A549 treated with GW870086 at 1 μM for 4 hours (cell line): ENCODE data around the gene SUMO3. TPM values are rescaled to one million over a fixed set of nuclear protein-coding genes. Genes with fewer than 3 reads are reported as not detected.

Experiments
- total RNA-seq: library from RNA; stranded (reverse); fragments of 200-300 nt; extraction: Qiagen RNA extraction; gene quantifications from 5 replicates; pipeline ENCODE4 v1.2.3, GENCODE V29; 2022; ENCODE audit warnings: low read depth

The SUMO3 gene
- total RNA-seq: 56.4 to 70.2 TPM (median 69.8 TPM) in 5 replicates

DNA sequence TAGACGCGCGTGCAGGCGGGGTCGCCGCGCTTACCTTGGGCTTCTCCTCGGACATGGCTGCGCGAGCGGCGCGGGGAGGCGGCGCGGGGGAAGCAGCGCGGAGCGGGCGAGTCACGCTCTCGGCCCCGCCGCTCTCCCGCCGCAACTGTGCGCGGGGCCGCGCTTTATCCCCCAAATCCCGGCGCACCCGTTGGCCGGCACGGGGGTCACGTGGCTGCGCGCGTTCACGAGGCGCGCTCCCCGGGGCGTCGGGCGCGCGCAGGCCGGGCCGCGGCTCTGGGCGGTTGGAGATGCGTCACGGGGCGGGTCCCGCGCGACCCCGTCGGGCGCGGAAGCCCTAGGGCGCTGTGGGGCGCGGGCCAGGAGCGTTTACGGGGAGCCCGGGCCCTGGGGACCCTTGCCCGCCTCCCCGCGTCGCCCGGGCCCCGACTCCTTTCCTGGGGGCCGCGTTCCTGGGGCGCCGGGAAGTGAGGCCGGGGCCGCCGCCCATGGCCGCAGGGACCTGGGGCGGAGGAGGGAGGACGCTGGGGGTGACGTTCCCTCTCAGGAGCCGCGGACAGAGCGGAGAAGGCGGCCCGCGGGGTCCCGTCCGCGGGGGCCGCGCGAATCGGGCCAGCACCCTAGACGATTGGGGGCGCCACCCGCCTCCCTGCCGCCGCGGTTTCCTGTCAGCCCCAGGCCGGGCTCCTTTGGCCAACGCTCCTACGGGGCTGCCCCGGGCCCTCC, at the start of gene SUMO3:
TSS of gene SUMO3 (minus strand) at position 149 of the 726 bp plus-strand sequence. CDS start at position 55, 94 bp downstream.

GRCh38 chr21:44801468-44802395, 16.1 kb downstream of the SUMO3 start, which contains the start of gene UBE2G2:
Gene UBE2G2 (minus strand): TSS chr21:44801820. CDS start chr21:44801748, 72 bp downstream.

Other genes with a start within 250 kb of the SUMO3 start
- gene KRTAP10-4, start 244.3 kb downstream of the SUMO3 start, total RNA-seq: not detected in 5 replicates
- gene KRTAP10-5, start 237.5 kb downstream of the SUMO3 start, total RNA-seq: not detected in 5 replicates
- gene KRTAP10-6, start 225.6 kb downstream of the SUMO3 start, total RNA-seq: not detected in 5 replicates
- not detected in 5 replicates for gene KRTAP10-7, start 217.5 kb downstream of the SUMO3 start, total RNA-seq
- not detected in 5 replicates for gene KRTAP10-8, start 206.0 kb downstream of the SUMO3 start, total RNA-seq
- gene KRTAP10-9, start 191.0 kb downstream of the SUMO3 start, total RNA-seq: not detected in 5 replicates
- gene KRTAP10-10, start 180.7 kb downstream of the SUMO3 start, total RNA-seq: not detected in 5 replicates
- gene KRTAP10-11, start 171.6 kb downstream of the SUMO3 start, total RNA-seq: not detected in 5 replicates
- gene KRTAP12-4, start 163.4 kb downstream of the SUMO3 start, total RNA-seq: not detected in 5 replicates
- not detected in 5 replicates for gene KRTAP12-3, start 160.1 kb downstream of the SUMO3 start, total RNA-seq
- not detected in 5 replicates for gene KRTAP12-2, start 151.1 kb downstream of the SUMO3 start, total RNA-seq
- gene KRTAP12-1, start 135.9 kb downstream of the SUMO3 start, total RNA-seq: not detected in 5 replicates
- gene KRTAP10-12, start 120.9 kb downstream of the SUMO3 start, total RNA-seq: not detected in 5 replicates
- not detected in 5 replicates for gene TSPEAR, start 106.5 kb downstream of the SUMO3 start, total RNA-seq
- 27.9 to 39.8 TPM (median 35.6 TPM) in 5 replicates for gene UBE2G2, start 16.2 kb downstream of the SUMO3 start, total RNA-seq
- 91.3 to 104 TPM (median 100 TPM) in 5 replicates for gene PTTG1IP, start 55.6 kb upstream of the SUMO3 start, total RNA-seq
- 0.50 to 1.0 TPM (median 0.66 TPM) in 5 replicates for gene ITGB2, start 102.8 kb upstream of the SUMO3 start, total RNA-seq
- gene SLX9, start 122.0 kb upstream of the SUMO3 start, total RNA-seq: 41.8 to 62.3 TPM (median 55.7 TPM) in 5 replicates